ENCODE data around the gene BCL2.
"Not testable (repeated sequence)": the region's sequence is repeated elsewhere in the genome, so short reads cannot be mapped to it uniquely, and the experiment has no call there.

BCL2 gene

GRCh38 chr18:63198098-63198760, 121.3 kb downstream of the BCL2 start:
- no peak for FAIRE-seq

GRCh38 chr18:63197246-63197869, 122.2 kb downstream of the BCL2 start:
- no peak for FAIRE-seq

- no peak for FAIRE-seq
These were observed 124.0 kb downstream of the BCL2 start for GRCh38 chr18:63195326-63196159.

GRCh38 chr18:63192885-63193349, 126.7 kb downstream of the BCL2 start:
- no peak for FAIRE-seq

GRCh38 chr18:63192126-63192884, 127.3 kb downstream of the BCL2 start:
- FAIRE-seq: no peak

- no peak for FAIRE-seq
These were observed 128.2 kb downstream of the BCL2 start for GRCh38 chr18:63191413-63191812.

- not testable (repeated sequence) for FAIRE-seq
These were observed 128.7 kb downstream of the BCL2 start for GRCh38 chr18:63190838-63191237.

- no peak for FAIRE-seq
These were observed 129.8 kb downstream of the BCL2 start for GRCh38 chr18:63189817-63190216.

- FAIRE-seq: no peak
These were observed 130.5 kb downstream of the BCL2 start for GRCh38 chr18:63189041-63189440.

GRCh38 chr18:63187791-63188460, 131.6 kb downstream of the BCL2 start:
- no peak for FAIRE-seq

- no peak for FAIRE-seq
These were observed 132.4 kb downstream of the BCL2 start for GRCh38 chr18:63187223-63187574.

- no peak for FAIRE-seq
These were observed 132.9 kb downstream of the BCL2 start for GRCh38 chr18:63186520-63187222.

- no peak for FAIRE-seq
These were observed 133.6 kb downstream of the BCL2 start for GRCh38 chr18:63185984-63186383.

GRCh38 chr18:63183952-63184770, 135.4 kb downstream of the BCL2 start:
- no peak for FAIRE-seq

- no peak for FAIRE-seq
These were observed 136.2 kb downstream of the BCL2 start for GRCh38 chr18:63183378-63183777.

GRCh38 chr18:63182861-63183260, 136.7 kb downstream of the BCL2 start:
- FAIRE-seq: no peak

GRCh38 chr18:63182310-63182772, 137.2 kb downstream of the BCL2 start:
- no peak for FAIRE-seq

GRCh38 chr18:63181706-63182309, 137.8 kb downstream of the BCL2 start:
- FAIRE-seq: no peak

- no peak for FAIRE-seq
These were observed 138.6 kb downstream of the BCL2 start for GRCh38 chr18:63180971-63181376.

GRCh38 chr18:63180321-63180720, 139.2 kb downstream of the BCL2 start:
- no peak for FAIRE-seq

All from G401.6 (cell line).